ENCODE measurements around the gene PITPNM3.

DNA sequence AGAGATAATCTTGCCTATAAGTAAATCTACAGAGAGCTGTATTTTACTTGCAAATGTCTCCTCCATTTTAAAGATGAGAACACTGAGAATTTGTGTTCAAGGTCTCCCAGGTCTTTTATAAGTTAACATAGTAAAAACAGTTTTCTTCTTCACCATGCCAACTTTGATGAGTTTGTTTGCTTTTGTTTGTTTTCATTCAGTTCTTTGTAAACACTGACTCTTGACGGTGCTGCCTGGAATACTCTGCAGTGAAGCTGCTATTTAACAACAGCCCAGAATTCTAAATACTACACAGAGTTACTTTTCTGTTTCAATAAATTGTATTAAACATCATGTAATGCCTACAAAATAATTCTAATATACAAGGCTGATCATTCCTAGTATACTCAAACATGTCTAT is 41.4 kb upstream of the PITPNM3 start:
- no peak for TF ChIP-seq EP300 (IDR thresholded peaks at IDR 0.05; ENCODE audit: low read depth)
- TF ChIP-seq, protein P1, sequence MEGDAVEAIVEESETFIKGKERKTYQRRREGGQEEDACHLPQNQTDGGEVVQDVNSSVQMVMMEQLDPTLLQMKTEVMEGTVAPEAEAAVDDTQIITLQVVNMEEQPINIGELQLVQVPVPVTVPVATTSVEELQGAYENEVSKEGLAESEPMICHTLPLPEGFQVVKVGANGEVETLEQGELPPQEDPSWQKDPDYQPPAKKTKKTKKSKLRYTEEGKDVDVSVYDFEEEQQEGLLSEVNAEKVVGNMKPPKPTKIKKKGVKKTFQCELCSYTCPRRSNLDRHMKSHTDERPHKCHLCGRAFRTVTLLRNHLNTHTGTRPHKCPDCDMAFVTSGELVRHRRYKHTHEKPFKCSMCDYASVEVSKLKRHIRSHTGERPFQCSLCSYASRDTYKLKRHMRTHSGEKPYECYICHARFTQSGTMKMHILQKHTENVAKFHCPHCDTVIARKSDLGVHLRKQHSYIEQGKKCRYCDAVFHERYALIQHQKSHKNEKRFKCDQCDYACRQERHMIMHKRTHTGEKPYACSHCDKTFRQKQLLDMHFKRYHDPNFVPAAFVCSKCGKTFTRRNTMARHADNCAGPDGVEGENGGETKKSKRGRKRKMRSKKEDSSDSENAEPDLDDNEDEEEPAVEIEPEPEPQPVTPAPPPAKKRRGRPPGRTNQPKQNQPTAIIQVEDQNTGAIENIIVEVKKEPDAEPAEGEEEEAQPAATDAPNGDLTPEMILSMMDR (IDR thresholded peaks at IDR 0.05): no peak
- TF ChIP-seq POLR2AphosphoS5 (IDR thresholded peaks at IDR 0.05): no peak
- TF ChIP-seq POLR2A (IDR thresholded peaks at IDR 0.05): no peak

All from transverse colon (tissue), 4 donors.